Ascending aorta (tissue), 2 donors: Measurements from ENCODE around the gene NAPEPLD. TPM values are rescaled to one million over a fixed set of nuclear protein-coding genes. Genes with fewer than 3 reads are reported as not detected.
"Not testable (repeated sequence)": the region's sequence is repeated elsewhere in the genome, so short reads cannot be mapped to it uniquely, and the experiment has no call there.

Experiments
- DNase-seq, 2 donors: peaks; one replicate each; pipeline ENCODE4 v3.0.0-alpha.2; 2019; ENCODE audit warnings: low spot score in 2 of 2
- H3K27ac ChIP-seq, 2 donors: fragments of 200-600 bp; sonication (generic); one replicate each; pipeline ENCODE4 v1.5.1; 2016 to 2017; ENCODE audit warnings: mild to moderate bottlenecking in 1 of 2
- H3K27me3 ChIP-seq: fragments of 200-600 bp; sonication (generic); one replicate; pipeline ENCODE4 v1.5.1; 2017
- H3K36me3 ChIP-seq, 2 donors: fragments of 200-600 bp; sonication (generic); one replicate each; pipeline ENCODE4 v1.5.1; 2016
- H3K4me1 ChIP-seq, 2 donors: fragments of 200-600 bp; sonication (generic); one replicate each; pipeline ENCODE4 v1.5.1; 2016 to 2017; ENCODE audit warnings: mild to moderate bottlenecking in 1 of 2
- H3K4me3 ChIP-seq, 2 donors: fragments of 200-600 bp; sonication (generic); one replicate each; pipeline ENCODE4 v1.5.1; 2016 to 2017; ENCODE audit warnings: mild to moderate bottlenecking in 1 of 2
- H3K9me3 ChIP-seq, 2 donors: fragments of 200-600 bp; sonication (generic); one replicate each; pipeline ENCODE4 v1.5.1; 2016
- intact Hi-C: fragments of 100-400 bp; cut with DNase I; formaldehyde crosslinking; loops from one replicate; pipeline ENCODE4 v1.15.1; 2023
- total RNA-seq: library from RNA; depleted of rRNA; stranded (reverse); fragments of >200 nt; gene quantifications from one replicate; pipeline ENCODE4 v1.1.0, GENCODE V29; 2016
- TF ChIP-seq, protein P1 (sequence below), 3 experiments: fragments of 200-600 bp in 2 of 3; fragments of 450-650 bp in 1 of 3; sonication (generic) in 2 of 3; IDR thresholded peaks; one replicate each; pipeline ENCODE4 v1.5.1; 2016 to 2019; ENCODE audit warnings: antibody characterized with exemption in 3 of 3, mild to moderate bottlenecking in 1 of 3, moderate library complexity in 1 of 3

Gene NAPEPLD
- total RNA-seq, 1 donor from 2014 or later, result 19.4 TPM

- Histone ChIP-seq H3K4me1 (no peaks in the 10 kb centered on the region), H3K36me3 (no peaks in the 10 kb centered on the region), H3K9me3 (no peaks in the 10 kb centered on the region), H3K27me3 (no peaks in the 10 kb centered on the region), H3K27ac (no peak overlapping the region), H3K4me3 (no peak overlapping the region)
- intact Hi-C loops, result no loop called here
- no peak for DNase-seq
- TF ChIP-seq, protein P1, sequence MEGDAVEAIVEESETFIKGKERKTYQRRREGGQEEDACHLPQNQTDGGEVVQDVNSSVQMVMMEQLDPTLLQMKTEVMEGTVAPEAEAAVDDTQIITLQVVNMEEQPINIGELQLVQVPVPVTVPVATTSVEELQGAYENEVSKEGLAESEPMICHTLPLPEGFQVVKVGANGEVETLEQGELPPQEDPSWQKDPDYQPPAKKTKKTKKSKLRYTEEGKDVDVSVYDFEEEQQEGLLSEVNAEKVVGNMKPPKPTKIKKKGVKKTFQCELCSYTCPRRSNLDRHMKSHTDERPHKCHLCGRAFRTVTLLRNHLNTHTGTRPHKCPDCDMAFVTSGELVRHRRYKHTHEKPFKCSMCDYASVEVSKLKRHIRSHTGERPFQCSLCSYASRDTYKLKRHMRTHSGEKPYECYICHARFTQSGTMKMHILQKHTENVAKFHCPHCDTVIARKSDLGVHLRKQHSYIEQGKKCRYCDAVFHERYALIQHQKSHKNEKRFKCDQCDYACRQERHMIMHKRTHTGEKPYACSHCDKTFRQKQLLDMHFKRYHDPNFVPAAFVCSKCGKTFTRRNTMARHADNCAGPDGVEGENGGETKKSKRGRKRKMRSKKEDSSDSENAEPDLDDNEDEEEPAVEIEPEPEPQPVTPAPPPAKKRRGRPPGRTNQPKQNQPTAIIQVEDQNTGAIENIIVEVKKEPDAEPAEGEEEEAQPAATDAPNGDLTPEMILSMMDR (IDR thresholded peaks at IDR 0.05), result no peak
Observed at GRCh38 chr7:103058122-103058521, 90.8 kb downstream of the NAPEPLD start.

DNA sequence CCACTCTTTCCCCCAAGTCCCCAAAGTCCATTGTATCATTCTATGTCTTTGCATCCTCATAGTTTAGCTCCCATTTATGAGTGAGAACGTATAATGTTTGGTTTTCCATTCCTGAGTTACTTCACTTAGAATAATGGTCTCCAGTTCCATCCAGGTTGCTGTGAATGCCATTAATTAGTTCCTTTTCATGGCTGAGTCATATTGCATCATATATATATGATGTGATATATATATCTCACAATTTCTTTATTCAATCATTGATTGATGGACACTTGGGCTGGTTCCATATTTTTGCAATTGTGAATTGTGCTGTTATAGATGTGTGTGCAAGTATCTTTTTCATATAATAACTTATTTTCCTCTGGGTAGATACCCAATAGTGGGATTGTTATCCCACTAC lies 92.9 kb downstream of the NAPEPLD start:
- intact Hi-C loops, H3K27me3 ChIP-seq, H3K27ac ChIP-seq, H3K9me3 ChIP-seq, DNase-seq, H3K4me1 ChIP-seq, H3K36me3 ChIP-seq, H3K4me3 ChIP-seq: not testable (repeated sequence)

GRCh38 chr7:103051519-103051918 lies 97.4 kb downstream of the NAPEPLD start:
- Histone ChIP-seq H3K4me1 (no peaks in the 10 kb centered on the region), H3K9me3 (peaks cover 0 to 5% of the 10 kb centered on the region in 2 donors), H3K27ac (no peak overlapping the region), H3K36me3 (no peaks in the 10 kb centered on the region), H3K27me3 (no peaks in the 10 kb centered on the region), H3K4me3 (no peak overlapping the region)
- TF ChIP-seq, protein P1 (IDR thresholded peaks at IDR 0.05), result no peak
- intact Hi-C loops, result no loop called here
- no peak for DNase-seq

Other genes with a start within 250 kb of the NAPEPLD start
- gene LRRC17, start 236.1 kb downstream of the NAPEPLD start, total RNA-seq, result 10.5 TPM
- gene FBXL13, start 74.3 kb downstream of the NAPEPLD start, total RNA-seq, result 0.75 TPM
- gene ARMC10, start 74.0 kb downstream of the NAPEPLD start, total RNA-seq, result 66.4 TPM
- 35.5 TPM for gene PMPCB, start 148.3 kb upstream of the NAPEPLD start, total RNA-seq
- 7.6 TPM for gene DNAJC2, start 195.7 kb upstream of the NAPEPLD start, total RNA-seq
- 45.8 TPM for gene PSMC2, start 198.5 kb upstream of the NAPEPLD start, total RNA-seq